NCI-H1694 (cell line): ENCODE data around the gene MTMR11.
"Not testable (repeated sequence)": the region's sequence is repeated elsewhere in the genome, so short reads cannot be mapped to it uniquely, and the experiment has no call there.

Experiments used
- DNase-seq: peaks from one replicate; lab custom pipeline; 2025; lab: John Stamatoyannopoulos, UW

MTMR11 gene

GRCh38 chr1:149896575-149896974, 40.1 kb downstream of the MTMR11 start:
- no peak for DNase-seq

GRCh38 chr1:149888999-149889289, 47.7 kb downstream of the MTMR11 start:
- no peak for DNase-seq

DNA sequence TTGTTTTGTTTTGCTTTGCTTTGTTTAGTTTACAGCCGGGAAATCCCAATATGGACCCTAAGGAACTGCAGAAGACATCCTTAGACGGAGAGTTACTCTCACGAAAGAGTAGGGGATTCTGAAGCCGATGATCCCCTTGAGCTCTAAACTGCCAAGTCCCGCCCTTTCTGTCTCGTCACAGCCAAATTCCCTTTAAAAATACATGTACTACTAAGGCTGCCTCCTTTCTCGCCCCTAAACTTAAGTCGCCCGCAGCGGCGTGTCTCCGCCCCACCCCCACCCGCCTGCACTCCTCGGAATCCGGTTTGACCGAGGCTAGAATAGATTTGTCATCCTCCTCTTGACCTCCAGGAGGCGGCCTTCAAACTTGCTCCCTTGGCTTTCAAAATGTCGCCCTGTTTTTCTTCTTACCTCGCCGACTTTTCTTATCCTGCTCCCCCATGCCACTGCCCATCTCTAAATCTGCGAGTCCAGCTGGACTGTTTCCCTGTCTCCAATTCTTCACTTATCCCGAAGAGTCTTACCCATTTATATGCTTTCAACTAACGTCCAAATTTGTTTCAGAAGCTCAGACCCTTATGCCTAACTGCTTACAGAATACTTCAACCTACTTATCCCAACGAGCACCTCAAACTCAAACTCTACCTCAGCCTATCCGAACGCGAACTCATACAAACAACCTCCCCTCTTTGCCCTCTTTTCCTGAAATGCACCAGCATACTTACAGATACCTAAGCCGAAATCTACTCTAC, 48.3 kb downstream of the MTMR11 start:
- DNase-seq: peak; percentile 90

- peak; percentile 99 for DNase-seq
Measured at GRCh38 chr1:149887456-149888246, 49.0 kb downstream of the MTMR11 start.

DNA sequence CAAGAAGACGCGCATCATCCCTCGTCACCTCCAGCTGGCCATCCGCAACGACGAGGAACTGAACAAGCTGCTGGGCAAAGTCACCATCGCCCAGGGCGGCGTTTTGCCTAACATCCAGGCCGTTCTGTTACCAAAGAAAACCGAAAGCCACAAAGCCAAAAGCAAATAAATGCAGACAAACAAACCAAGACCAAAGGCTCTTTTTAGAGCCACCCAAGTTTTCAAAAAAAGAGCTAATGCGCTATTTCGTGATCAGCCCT, 49.6 kb downstream of the MTMR11 start:
- DNase-seq: not testable (repeated sequence)

DNA sequence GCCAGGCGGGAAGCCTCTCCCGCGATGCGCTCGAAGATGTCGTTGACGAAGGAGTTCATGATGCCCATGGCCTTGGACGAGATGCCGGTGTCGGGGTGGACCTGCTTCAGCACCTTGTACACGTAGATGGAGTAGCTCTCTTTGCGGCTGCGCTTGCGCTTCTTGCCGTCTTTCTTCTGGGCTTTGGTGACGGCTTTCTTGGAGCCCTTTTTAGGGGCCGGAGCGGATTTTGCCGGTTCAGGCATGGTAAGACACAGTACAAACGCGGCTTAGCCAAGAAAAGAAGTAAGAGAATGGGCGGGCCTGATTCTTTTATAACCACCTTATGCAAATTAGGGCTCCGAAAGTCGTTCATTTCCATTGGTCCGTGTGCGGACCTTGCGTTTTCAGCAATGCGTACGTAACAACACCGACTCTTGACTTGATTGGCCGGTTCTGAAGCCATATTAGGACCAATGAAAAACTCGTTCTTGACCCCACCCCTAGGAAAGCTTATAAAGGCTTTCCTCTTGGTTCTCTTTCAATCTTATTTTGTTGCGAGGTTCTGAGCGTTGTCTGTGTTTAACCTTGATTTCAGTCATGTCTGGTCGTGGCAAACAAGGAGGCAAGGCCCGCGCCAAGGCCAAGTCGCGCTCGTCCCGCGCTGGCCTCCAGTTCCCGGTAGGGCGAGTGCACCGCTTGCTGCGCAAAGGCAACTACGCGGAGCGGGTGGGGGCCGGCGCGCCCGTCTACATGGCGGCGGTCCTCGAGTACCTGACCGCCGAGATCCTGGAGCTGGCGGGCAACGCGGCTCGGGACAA, 50.1 kb downstream of the MTMR11 start:
- DNase-seq: peak; percentile 100

GRCh38 chr1:149886121-149886395, 50.6 kb downstream of the MTMR11 start:
- DNase-seq: not testable (repeated sequence)

GRCh38 chr1:149885339-149886120, 51.1 kb downstream of the MTMR11 start:
- DNase-seq: peak; percentile 75

GRCh38 chr1:149884433-149885338, 52.0 kb downstream of the MTMR11 start:
- DNase-seq: peak; percentile 73

DNA sequence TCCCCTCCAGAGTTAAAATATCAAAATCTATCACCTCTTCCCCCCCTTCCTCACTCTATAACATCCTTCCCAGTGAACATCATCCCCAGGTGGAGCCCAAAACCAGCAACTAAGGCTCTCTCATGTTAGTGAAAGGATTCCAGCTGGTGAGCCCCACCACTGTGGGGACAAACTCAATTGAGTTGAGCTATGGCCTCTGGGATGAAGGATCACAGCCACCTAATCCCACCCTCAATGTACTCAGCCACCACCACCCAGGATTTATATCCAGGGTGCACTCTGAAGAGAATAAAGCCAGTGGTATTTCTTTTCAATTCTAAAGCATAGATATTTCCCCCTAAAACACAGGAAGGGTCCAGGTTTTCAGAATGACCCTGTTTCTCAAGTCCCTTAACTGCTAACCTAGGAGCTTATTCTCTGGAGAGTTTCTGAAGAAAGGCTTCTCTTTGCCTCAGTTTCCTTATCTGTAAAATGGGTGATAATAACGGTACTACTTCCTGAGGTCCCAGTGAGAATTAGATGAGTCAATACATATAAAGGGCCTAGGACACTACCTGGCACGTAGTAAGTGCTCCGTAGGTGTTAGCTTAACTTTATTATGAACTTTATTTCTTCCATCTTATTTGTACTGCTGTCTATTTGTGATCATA, 53.0 kb downstream of the MTMR11 start:
- no peak for DNase-seq

- no peak for DNase-seq
Measured at GRCh38 chr1:149881876-149882275, 54.8 kb downstream of the MTMR11 start.

DNA sequence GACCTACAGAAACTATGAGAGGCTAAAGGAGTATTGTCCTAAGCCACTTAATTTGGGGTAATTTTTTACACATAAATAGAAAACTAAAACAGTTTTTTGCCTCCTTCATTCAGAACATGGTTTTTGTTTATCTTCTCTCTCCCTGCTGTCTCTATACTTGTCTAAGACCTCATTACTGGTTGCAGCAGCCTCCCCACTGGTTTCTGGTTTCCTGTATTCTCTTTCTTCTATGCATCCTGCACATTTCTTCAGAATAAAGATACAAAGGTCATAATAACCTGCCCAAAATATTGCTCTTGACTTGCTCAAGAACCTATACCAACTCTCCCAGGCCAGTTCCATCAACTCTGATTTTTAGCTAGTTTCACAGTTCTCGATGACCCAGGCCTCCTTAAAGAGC, 57.1 kb downstream of the MTMR11 start:
- DNase-seq: no peak
